Left kidney (tissue), 2 donors: ENCODE results near the gene TTC7B. TPM values are rescaled to one million over a fixed set of nuclear protein-coding genes. Genes with fewer than 3 reads are reported as not detected.

ENCODE experiments used
- DNase-seq: peaks from one replicate; pipeline ENCODE4 v3.0.0-alpha.2; 2013
- polyA plus RNA-seq: library from polyadenylated mRNA; unstranded; fragments of 120-200 nt; gene quantifications from one replicate; pipeline ENCODE4 v1.2.1, GENCODE V29; 2013; ENCODE audit not compliant: insufficient read length

The TTC7B gene
- polyA plus RNA-seq, 1 donor: 46.4 TPM

- no peak for DNase-seq
Observed at GRCh38 chr14:90510159-90510558, 306.1 kb downstream of the TTC7B start.

DNA sequence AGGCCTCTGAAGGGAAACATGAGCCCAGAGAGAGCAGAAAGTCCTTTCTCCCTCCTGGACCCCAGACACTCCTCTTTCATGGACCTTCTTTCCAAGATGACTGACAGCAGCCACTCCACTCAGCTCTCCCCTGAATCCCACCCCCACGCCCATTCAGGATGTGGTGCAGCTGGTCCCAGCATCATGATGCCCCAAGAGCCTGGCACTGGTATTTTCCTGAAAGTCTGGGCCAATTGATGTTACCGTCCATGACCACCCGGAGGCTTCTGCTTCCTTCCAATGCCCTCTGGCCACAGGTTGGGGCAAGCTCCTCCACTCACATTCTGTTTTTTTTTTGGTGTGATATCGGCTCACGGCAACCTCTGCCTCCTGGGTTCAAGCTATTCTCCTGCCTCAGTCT, 306.8 kb downstream of the TTC7B start:
- no peak for DNase-seq

DNA sequence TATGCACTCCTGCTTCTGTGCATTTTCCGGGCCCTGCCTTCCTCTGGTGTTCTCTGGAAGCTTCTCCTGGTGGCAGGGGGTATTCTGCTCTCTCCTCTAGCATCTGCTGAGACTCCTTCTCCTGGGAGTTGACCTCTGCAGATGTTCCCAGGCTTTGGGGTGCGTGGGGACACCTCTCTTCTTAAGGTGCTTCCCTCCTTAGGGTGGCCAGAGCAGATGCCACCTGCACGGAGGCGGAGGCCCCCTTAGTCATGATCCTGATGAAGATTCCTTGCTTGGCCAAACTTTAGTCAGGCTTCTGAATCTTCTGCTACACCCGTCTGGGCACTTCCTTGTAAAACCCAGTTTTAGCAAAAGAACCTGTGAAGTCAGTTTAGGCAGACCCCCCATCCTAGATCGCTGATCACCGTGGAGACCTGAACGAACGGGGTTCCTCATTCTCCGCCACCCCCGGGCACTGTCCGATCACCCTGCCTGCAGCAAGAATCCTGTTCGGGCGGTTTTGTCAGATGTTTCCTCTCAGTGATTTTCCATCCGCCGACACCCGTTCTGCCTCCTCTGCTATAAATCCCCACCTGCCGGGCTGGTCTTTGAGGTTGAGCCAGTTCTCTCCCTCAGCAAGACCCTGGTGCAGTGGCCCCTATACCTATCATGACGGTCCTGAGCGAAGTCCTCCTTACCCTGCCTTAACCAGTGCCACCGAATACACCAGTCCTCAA, 307.5 kb downstream of the TTC7B start:
- DNase-seq: no peak

GRCh38 chr14:90508036-90508435, 308.2 kb downstream of the TTC7B start:
- no peak for DNase-seq

DNA sequence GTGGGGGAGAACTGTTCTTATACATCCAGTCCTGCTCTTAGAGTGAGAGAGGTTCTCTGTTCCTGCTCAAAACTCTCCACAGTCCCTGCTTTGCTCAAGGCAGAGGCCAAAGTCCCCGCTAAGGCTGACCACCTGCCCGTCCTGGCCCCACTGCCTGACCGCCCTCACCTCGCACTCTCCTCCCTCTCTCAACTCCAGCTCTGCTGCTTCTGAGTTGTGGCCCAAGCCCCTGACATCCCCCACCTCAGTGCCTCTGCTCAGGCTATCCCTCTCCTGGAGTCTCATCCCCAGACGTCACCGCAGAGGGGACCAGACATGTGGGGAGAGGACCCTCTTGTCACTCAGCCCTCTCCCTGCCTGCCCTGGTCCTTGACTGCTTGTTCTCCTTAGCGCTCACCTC, 308.8 kb downstream of the TTC7B start:
- no peak for DNase-seq

DNA sequence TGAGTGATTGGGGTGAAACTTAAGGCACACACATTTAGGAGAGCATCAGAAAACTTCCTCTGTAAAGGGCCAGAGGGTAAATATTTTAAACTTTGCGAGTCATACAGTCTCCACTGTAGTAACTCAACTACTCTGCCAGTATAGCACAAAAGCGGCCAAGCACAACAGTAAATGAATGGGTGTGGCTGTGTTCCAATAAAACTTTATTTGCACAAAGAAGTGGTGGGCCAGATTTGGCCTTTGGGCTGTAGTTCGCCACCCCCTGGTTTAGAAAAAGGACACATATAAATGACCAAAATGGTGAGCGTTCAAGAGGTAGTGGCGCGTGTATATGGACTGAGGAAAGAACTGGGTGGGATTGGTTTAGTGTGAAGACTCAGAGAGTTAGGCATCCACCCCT, 309.5 kb downstream of the TTC7B start:
- DNase-seq: no peak

- DNase-seq: no peak
Observed at GRCh38 chr14:90505531-90505930, 310.7 kb downstream of the TTC7B start.

GRCh38 chr14:90504643-90505042, 311.6 kb downstream of the TTC7B start:
- no peak for DNase-seq

DNA sequence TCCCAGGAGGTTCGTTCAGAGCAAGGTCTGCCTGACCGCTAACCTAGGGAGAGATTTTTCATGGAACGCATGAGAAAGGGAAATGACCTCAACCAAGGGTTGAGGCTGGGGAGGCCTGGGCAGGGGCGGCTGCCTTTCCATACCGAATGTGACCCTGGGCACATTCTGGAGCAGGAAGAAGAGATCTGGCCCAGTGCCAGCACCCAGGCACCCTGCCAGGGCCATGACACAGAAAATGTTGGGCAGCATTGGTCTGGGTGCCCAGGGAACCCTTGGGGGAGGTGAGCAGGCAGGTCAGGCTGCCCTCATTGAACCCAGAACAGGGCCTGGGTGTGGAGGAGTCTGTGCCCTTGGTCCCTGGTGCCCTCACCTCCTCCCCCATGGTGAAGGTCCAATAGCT, 312.6 kb downstream of the TTC7B start:
- no peak for DNase-seq

GRCh38 chr14:90502760-90503159, 313.5 kb downstream of the TTC7B start:
- DNase-seq: no peak

- no peak for DNase-seq
Observed at GRCh38 chr14:90500665-90501370, 315.4 kb downstream of the TTC7B start.

GRCh38 chr14:90499908-90500664, 316.1 kb downstream of the TTC7B start:
- no peak for DNase-seq

GRCh38 chr14:90499121-90499520, 317.1 kb downstream of the TTC7B start:
- no peak for DNase-seq

GRCh38 chr14:90498198-90498597, 318.0 kb downstream of the TTC7B start:
- DNase-seq: no peak

DNA sequence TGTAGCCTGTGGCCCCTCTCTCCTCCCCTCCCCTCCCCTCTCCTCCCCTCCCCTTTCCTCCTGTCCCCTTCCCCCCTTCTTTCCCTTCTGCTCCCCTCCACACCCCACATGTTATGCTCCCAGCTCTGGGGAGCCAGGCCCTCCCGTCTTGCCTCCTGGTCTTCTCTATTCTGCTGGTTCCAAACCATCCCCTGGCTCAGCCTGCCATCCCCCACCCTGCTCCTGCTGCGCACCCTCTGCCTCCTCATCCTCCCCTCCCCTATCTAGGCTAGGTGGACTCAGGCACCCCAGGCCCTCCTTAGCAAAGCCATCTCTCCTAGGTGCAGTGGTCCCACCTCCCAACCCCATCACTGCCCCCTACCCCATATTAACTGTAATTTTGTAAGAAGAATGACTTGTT, 319.9 kb downstream of the TTC7B start:
- DNase-seq: no peak

GRCh38 chr14:90495357-90496276, 320.6 kb downstream of the TTC7B start:
- peak; percentile 90 for DNase-seq

DNA sequence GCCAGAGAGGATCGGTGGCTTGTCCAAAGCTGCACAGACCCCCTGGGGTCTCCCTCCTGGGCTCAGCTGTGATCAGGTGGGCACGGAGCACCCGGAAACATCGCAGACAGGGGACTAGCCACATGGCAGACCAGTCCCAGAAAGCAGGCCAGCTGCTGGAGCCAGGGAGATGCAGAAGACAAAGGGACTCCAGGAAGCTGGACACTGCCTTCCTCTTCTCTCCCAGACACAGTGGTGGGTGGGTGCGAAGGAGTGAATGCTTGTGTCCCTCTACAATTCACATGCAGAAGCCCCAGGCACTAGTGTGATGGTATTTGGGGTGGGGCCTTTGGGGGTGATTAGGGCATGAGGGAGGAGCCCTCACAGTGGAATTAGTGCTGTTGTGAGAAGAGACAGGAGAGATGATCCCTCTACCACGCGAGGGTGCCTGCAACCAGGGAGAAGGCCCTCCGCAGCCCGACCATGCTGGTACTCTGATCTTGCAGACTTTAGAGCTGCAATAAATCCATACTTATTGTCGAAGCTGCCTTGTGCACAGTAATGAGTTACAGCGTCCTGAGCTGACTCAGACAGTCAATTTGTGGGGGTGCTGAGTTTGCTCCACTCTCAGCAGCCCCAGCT, 324.2 kb downstream of the TTC7B start:
- DNase-seq: no peak

DNA sequence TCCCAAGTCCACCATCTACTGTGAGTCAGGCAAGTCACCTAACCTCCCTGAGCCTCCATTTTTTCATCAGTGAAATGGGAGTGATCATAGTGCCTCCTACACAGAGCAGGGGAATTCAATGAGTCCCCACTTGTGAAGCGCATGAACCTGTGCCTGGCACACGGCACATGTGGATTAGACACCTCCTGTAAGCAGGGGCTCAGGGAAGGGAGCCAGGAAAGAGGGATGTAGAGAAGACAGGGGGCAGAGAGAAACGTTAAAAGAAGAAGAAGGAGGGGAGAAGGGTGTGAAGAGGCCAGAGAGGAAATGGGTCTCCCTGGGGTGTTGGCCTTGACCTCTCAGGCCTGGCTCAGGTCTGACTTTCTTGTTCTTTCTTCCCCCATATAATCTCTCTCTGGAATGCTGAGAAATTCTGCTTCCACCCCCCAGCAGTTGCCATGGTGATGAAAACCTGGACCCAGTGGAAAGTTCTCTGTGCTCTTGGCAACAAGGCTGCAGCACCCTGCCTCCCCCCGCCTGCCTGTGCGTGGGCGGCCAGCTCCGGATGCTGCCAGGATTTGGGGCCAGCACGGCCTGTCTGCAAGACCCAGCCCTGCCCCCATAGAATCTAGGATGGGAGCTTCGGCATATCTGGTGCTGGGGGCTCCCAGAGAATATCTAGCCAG, 324.9 kb downstream of the TTC7B start:
- DNase-seq: no peak

- no peak for DNase-seq
Observed at GRCh38 chr14:90490720-90491050, 325.5 kb downstream of the TTC7B start.

DNA sequence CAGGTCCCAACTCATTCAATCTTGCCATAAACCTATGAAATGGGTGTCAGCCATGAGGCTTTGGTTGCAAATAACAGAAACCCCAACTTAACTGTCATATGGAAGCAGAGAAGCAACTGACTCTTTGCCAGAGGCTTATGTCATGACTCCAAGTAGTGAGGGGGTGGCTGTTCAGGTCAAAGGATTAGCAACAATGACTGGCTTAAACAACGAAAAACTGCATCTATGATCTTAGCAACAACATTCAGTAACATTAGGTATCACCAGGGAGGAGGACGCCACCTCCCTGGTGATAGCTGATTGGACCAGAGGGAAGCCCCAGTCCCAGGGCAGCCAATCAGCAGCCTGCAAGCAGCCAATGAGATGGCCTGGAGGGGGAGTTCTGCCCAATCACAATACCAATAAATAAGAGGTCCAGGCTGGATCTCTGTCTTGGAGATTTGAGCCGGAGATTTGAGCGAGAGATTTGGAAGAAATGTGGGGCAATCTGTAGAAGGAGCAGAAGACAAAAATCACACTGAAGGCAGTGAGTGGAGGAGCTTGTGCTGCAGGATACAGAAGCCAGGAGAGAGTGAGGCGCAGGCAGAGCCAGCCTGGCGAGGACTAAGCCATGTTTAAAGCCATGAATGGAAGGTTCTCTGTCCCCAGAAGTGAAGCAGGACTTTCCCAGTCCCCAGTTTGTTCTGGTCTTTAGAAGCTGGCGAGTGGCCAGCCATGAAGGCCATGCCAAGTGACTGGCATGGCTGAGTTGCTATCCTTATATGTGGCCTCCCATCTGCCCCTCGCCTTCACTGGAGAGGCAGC, 326.1 kb downstream of the TTC7B start:
- DNase-seq: no peak
